ENCODE data around the gene LRRC14B.

DNA sequence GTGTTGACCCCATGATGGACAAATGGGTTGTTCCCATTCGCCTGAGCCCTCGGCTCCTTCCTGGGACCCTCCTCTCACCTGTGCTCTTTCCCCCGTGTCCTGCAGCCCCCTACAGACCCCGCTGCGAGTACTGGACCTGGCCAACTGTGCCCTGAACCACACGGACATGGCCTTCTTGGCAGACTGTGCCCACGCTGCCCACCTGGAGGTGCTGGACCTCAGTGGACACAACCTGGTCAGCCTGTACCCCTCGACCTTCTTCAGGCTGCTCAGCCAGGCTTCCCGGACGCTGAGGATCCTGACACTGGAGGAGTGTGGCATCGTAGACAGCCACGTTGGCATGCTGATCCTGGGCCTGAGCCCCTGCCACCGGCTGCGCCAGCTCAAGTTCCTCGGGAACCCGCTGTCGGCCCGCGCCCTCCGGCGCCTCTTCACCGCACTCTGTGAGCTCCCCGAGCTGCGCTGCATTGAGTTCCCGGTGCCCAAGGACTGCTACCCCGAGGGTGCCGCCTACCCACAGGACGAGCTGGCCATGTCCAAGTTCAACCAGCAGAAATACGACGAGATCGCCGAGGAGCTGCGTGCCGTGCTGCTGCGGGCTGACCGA is 3.4 kb downstream of the LRRC14B start:
- TF ChIP-seq, protein P1, sequence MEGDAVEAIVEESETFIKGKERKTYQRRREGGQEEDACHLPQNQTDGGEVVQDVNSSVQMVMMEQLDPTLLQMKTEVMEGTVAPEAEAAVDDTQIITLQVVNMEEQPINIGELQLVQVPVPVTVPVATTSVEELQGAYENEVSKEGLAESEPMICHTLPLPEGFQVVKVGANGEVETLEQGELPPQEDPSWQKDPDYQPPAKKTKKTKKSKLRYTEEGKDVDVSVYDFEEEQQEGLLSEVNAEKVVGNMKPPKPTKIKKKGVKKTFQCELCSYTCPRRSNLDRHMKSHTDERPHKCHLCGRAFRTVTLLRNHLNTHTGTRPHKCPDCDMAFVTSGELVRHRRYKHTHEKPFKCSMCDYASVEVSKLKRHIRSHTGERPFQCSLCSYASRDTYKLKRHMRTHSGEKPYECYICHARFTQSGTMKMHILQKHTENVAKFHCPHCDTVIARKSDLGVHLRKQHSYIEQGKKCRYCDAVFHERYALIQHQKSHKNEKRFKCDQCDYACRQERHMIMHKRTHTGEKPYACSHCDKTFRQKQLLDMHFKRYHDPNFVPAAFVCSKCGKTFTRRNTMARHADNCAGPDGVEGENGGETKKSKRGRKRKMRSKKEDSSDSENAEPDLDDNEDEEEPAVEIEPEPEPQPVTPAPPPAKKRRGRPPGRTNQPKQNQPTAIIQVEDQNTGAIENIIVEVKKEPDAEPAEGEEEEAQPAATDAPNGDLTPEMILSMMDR (tag by site-specific recombination; IDR thresholded peaks at IDR 0.05) = no peak
- TF ChIP-seq ZNF16 (tag by site-specific recombination; IDR thresholded peaks at IDR 0.05; ENCODE audit: low read depth) (no peak), MEIS1 (CRISPR knock-in tag; IDR thresholded peaks at IDR 0.05; ENCODE audit: borderline replicate concordance) (no peak), ZNF777 (tag by site-specific recombination; IDR thresholded peaks at IDR 0.05; ENCODE audit: borderline replicate concordance) (no peak), ZSCAN23 (tag by site-specific recombination; IDR thresholded peaks at IDR 0.05) (no peak), ZNF146 (tag by site-specific recombination; IDR thresholded peaks at IDR 0.05) (no peak)
- TF ChIP-seq, protein P2, sequence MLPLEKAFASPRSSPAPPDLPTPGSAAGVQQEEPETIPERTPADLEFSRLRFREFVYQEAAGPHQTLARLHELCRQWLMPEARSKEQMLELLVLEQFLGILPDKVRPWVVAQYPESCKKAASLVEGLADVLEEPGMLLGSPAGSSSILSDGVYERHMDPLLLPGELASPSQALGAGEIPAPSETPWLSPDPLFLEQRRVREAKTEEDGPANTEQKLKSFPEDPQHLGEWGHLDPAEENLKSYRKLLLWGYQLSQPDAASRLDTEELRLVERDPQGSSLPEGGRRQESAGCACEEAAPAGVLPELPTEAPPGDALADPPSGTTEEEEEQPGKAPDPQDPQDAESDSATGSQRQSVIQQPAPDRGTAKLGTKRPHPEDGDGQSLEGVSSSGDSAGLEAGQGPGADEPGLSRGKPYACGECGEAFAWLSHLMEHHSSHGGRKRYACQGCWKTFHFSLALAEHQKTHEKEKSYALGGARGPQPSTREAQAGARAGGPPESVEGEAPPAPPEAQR (tag by site-specific recombination; IDR thresholded peaks at IDR 0.05) = no peak
